MCF 10A (cell line): Measurements from ENCODE around the gene SBNO1. TPM values are rescaled to one million over a fixed set of nuclear protein-coding genes. Genes with fewer than 3 reads are reported as not detected.
"Not testable (repeated sequence)": the region's sequence is repeated elsewhere in the genome, so short reads cannot be mapped to it uniquely, and the experiment has no call there.

ENCODE experiments used
- BruUV-seq: library from RNA; stranded (reverse); fragments of 400-500 nt; replicated peaks from 2 replicates; lab custom pipeline; 2021; lab: Mats Ljungman, UMichigan
- CTCF ChIA-PET: fragments of 300-600 bp; sonication (Branson Sonifier 250); formaldehyde crosslinking; extraction: SDS; loops from one replicate; lab custom pipeline; 2021; ENCODE audit warnings: antibody characterized with exemption, inconsistent platforms; lab: Yijun Ruan, JAX
- POLR2A ChIA-PET: fragments of 300-600, 350-650 bp; sonication (Branson Sonifier 250); formaldehyde crosslinking; extraction: SDS; loops from one replicate; lab custom pipeline; 2020; ENCODE audit warnings: antibody characterized with exemption, inconsistent platforms; lab: Yijun Ruan, JAX
- DNase-seq: peaks from one replicate; pipeline ENCODE4 v3.0.0-alpha.2; 2018; ENCODE audit not compliant: unreplicated experiment
- H3K27ac Mint-ChIP-seq: one replicate; pipeline ENCODE4 v1.8.0; 2022; ENCODE audit warnings: mild to moderate bottlenecking, low read depth, mixed read lengths; ENCODE audit not compliant: unreplicated experiment
- H3K27me3 Mint-ChIP-seq: one replicate; pipeline ENCODE4 v1.8.0; 2022; ENCODE audit warnings: mixed read lengths; ENCODE audit not compliant: insufficient read depth, unreplicated experiment
- H3K36me3 Mint-ChIP-seq: one replicate; pipeline ENCODE4 v1.8.0; 2022; ENCODE audit warnings: mild to moderate bottlenecking, moderate library complexity, mixed read lengths; ENCODE audit not compliant: insufficient read depth, unreplicated experiment
- H3K4me1 Mint-ChIP-seq: one replicate; pipeline ENCODE4 v1.8.0; 2022; ENCODE audit warnings: mixed read lengths; ENCODE audit not compliant: insufficient read depth, unreplicated experiment
- H3K4me3 Mint-ChIP-seq: one replicate; pipeline ENCODE4 v1.8.0; 2022; ENCODE audit warnings: mild to moderate bottlenecking, moderate library complexity, mixed read lengths; ENCODE audit not compliant: unreplicated experiment
- H3K9me3 Mint-ChIP-seq: one replicate; pipeline ENCODE4 v1.8.0; 2022; ENCODE audit warnings: mixed read lengths; ENCODE audit not compliant: unreplicated experiment
- CTCF ChIP-seq: fragments of 200-600 bp; IDR thresholded peaks from one replicate; pipeline ENCODE4 v1.8.0; 2022; ENCODE audit warnings: antibody characterized with exemption, mild to moderate bottlenecking; ENCODE audit not compliant: unreplicated experiment
- intact Hi-C: fragments of 100-400 bp; cut with micrococcal nuclease; formaldehyde crosslinking; loops from 2 replicates; pipeline ENCODE4 v1.14.1; 2022
- total RNA-seq: library from RNA; stranded (reverse); gene quantifications from 2 replicates; pipeline ENCODE4 v1.2.3, GENCODE V29; 2022

Gene SBNO1
- total RNA-seq, 1 experiment from 2014 or later: 30.3 TPM

GRCh38 chr12:123319826-123320225 is 44.8 kb downstream of the SBNO1 start:
- Mint-ChIP-seq H3K36me3 (peaks cover 96% of the 10 kb centered on the region), H3K4me1 (no peaks in the 10 kb centered on the region), H3K9me3 (no peaks in the 10 kb centered on the region), H3K27ac (no peak overlapping the region), H3K27me3 (no peaks in the 10 kb centered on the region), H3K4me3 (no peak overlapping the region)
- ChIA-PET POLR2A (no interaction called here), CTCF (no interaction called here)
- BruUV-seq: no TSS peak
- no peak for TF ChIP-seq CTCF
- no peak for DNase-seq
- intact Hi-C loops: no loop called here

- no peak for TF ChIP-seq CTCF
- no TSS peak for BruUV-seq
- Mint-ChIP-seq H3K9me3 (no peaks in the 10 kb centered on the region), H3K4me3 (no peak overlapping the region), H3K36me3 (peaks cover 96% of the 10 kb centered on the region), H3K27ac (no peak overlapping the region), H3K4me1 (no peaks in the 10 kb centered on the region), H3K27me3 (no peaks in the 10 kb centered on the region)
- DNase-seq: no peak
- intact Hi-C loops: no loop called here
- CTCF ChIA-PET: no interaction called here
- POLR2A ChIA-PET: no interaction called here
Measured at GRCh38 chr12:123319273-123319672, 45.4 kb downstream of the SBNO1 start.

GRCh38 chr12:123313046-123313445 is 51.6 kb downstream of the SBNO1 start:
- intact Hi-C loops, H3K27me3 Mint-ChIP-seq, H3K27ac Mint-ChIP-seq, POLR2A ChIA-PET, CTCF ChIA-PET, BruUV-seq, H3K9me3 Mint-ChIP-seq, H3K4me1 Mint-ChIP-seq, H3K4me3 Mint-ChIP-seq, DNase-seq: not testable (repeated sequence)
- H3K36me3 Mint-ChIP-seq: peaks cover 95% of the 10 kb centered on the region

- Mint-ChIP-seq H3K27me3 (no peaks in the 10 kb centered on the region), H3K9me3 (no peaks in the 10 kb centered on the region), H3K4me1 (no peaks in the 10 kb centered on the region), H3K27ac (no peak overlapping the region), H3K36me3 (peaks cover 100% of the 10 kb centered on the region), H3K4me3 (no peak overlapping the region)
- TF ChIP-seq CTCF: no peak
- CTCF ChIA-PET: no interaction called here
- no TSS peak for BruUV-seq
- intact Hi-C loops: no loop called here
- POLR2A ChIA-PET: no interaction called here
- DNase-seq: no peak
Measured at GRCh38 chr12:123306200-123306599, 58.4 kb downstream of the SBNO1 start.

GRCh38 chr12:123305136-123305535 is 59.5 kb downstream of the SBNO1 start:
- Mint-ChIP-seq H3K4me3 (no peak overlapping the region), H3K9me3 (no peaks in the 10 kb centered on the region), H3K27me3 (no peaks in the 10 kb centered on the region), H3K4me1 (no peaks in the 10 kb centered on the region), H3K36me3 (peaks cover 100% of the 10 kb centered on the region), H3K27ac (no peak overlapping the region)
- ChIA-PET CTCF (interaction anchor here (0.5 to 0.6 kb wide), 2 partner anchors 228 to 497 kb away, joined by 3 to 4 read pairs; no protein-coding TSS in a partner anchor), POLR2A (interaction anchor here (0.7 to 1.6 kb wide), 3 partner anchors 12 to 49 kb away, joined by 3 to 4 read pairs (median 4); no protein-coding TSS in a partner anchor)
- no TSS peak for BruUV-seq
- DNase-seq: no peak
- no peak for TF ChIP-seq CTCF
- intact Hi-C loops: no loop called here
